ENCODE results near the gene MAS1.

Gene MAS1

DNA sequence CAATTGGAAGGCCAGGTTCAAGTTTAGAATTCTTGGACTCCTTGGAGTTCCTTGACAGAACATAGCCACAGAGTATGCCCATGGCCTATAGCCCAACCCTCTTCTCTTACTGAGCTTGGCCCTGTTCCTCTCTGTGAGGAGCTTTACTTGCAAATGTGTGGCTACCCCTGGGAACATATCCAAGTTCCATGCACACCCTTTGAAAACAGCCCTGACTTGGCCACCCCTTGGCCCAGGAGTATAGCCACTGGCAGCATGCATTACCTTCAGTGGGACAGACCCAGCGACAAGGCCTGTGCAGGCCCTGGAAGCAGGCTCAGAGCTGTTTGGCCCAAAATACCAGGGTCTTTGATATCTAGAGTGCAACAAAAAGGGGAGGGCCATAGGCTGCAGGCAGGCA lies 19.5 kb upstream of the MAS1 start:
- FAIRE-seq (no peak), DNase-seq (ENCODE audit: insufficient read length, low spot score) (no peak)
- TF ChIP-seq, protein P1, sequence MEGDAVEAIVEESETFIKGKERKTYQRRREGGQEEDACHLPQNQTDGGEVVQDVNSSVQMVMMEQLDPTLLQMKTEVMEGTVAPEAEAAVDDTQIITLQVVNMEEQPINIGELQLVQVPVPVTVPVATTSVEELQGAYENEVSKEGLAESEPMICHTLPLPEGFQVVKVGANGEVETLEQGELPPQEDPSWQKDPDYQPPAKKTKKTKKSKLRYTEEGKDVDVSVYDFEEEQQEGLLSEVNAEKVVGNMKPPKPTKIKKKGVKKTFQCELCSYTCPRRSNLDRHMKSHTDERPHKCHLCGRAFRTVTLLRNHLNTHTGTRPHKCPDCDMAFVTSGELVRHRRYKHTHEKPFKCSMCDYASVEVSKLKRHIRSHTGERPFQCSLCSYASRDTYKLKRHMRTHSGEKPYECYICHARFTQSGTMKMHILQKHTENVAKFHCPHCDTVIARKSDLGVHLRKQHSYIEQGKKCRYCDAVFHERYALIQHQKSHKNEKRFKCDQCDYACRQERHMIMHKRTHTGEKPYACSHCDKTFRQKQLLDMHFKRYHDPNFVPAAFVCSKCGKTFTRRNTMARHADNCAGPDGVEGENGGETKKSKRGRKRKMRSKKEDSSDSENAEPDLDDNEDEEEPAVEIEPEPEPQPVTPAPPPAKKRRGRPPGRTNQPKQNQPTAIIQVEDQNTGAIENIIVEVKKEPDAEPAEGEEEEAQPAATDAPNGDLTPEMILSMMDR (IDR thresholded peaks at IDR 0.05; ENCODE audit: insufficient read depth, missing control alignments), result no peak

DNA sequence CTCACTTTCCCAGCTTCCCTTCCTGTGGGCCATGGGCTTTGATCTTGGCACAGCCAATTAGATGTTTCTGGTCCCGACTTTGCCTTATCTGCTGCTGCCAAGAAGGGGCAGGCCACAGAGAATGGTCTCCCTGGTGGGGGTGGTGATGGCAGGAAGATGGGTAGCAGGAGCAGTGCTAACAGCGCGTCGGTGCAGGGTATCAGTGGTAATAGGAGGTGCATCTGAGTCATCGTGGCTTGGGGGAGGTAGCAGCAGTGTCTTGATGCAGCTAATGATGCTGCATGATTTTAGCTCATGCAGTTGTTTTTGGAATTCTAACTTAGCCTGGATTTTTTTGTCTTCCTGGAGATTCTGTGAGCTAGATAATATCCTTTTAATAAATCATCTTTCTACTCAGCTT lies 18.9 kb upstream of the MAS1 start:
- TF ChIP-seq, protein P1 (IDR thresholded peaks at IDR 0.05; ENCODE audit: insufficient read depth, missing control alignments), result no peak
- no peak for DNase-seq (ENCODE audit: insufficient read length, low spot score)
- FAIRE-seq, result no peak

DNA sequence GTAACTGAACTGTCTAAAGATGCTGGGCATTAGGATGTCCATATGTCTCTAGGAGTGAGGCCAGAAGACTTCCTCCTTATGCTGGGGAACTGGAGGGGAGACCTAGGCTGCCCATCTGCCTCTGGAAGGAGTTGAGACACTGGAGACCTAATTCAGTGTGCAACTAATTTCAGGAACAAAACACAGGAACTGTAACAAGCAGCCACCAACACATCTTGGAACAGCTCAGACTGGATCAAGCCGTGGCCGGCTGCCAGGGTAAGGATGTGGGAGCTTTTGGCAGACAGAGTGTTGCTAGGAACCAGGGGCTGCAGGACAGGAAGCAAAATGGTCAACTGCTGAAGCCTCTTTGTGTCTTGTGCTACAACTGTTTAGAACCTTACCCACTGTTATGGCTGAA lies 16.4 kb upstream of the MAS1 start:
- TF ChIP-seq, protein P1 (IDR thresholded peaks at IDR 0.05; ENCODE audit: insufficient read depth, missing control alignments), result no peak
- DNase-seq (ENCODE audit: insufficient read length, low spot score) (no peak), FAIRE-seq (no peak)

DNA sequence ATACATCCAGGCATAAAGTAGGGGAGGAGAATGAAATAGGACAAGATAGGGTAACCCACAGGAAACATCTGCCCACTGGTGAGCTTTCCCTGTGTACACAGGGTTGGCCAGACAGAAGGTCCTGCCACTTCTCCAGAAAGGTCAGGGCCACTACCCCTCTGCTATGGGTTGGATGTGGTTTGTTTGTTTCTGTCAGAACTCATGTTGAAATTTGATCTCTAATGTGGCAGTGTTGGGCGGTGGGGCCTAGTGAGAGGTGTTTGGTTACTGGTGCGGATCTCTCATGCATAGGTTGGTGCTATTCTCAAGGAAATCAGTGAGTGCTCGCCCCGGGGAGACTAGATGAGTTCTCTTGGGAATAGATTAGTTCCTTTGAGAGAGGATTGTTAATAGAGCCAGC lies 15.6 kb upstream of the MAS1 start:
- TF ChIP-seq, protein P1 (IDR thresholded peaks at IDR 0.05; ENCODE audit: insufficient read depth, missing control alignments), result no peak
- DNase-seq (ENCODE audit: insufficient read length, low spot score), result no peak
- FAIRE-seq, result no peak

DNA sequence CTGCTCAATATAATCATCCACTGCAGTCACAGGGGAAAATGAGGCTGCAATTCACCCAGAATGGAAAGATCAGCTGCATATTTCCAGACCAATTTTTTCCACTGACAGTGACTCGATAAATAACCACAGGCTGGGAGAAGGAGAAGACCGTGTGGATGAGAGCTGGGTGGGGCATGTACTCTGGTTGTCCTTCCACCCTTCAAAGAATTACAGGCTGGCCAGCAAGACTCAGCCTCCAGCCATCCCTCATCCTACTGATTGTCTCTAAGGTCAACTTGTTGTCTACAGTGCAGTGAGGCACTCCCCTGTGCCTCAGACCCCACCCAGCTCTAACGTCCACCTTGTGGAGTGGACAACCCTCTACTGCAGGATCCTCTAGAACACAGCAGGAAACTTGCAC lies 14.5 kb upstream of the MAS1 start:
- TF ChIP-seq, protein P1 (IDR thresholded peaks at IDR 0.05; ENCODE audit: insufficient read depth, missing control alignments), result no peak
- no peak for DNase-seq (ENCODE audit: insufficient read length, low spot score)
- no peak for FAIRE-seq

DNA sequence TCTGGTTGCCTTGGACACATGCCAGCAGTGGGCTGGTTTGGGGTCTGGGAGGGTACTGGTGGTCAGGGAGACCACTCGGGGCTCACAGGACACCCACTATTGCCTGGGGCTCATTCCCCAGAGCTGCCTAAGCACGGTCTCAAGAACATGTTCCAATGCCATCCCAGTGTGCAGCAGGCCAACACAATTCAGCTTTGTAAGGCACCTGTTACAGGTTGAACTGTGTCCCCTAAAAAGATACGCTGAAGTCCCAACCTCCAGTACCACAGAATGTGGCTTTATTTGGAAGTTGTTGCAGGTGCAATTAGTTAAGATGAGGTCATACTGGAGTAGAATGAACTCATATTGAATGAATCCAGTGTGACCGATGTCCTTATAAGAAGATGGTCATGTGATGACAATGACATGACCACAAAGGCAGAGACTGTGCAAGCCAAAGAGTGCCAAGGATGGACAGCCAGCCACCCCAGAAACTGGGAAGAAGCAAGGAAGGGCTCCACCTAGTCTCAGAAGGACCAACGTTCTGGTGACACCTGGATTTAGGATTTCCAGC lies 13.5 kb upstream of the MAS1 start:
- DNase-seq (ENCODE audit: insufficient read length, low spot score) (no peak), FAIRE-seq (no peak)
- TF ChIP-seq, protein P1 (IDR thresholded peaks at IDR 0.05; ENCODE audit: insufficient read depth, missing control alignments), result no peak

DNA sequence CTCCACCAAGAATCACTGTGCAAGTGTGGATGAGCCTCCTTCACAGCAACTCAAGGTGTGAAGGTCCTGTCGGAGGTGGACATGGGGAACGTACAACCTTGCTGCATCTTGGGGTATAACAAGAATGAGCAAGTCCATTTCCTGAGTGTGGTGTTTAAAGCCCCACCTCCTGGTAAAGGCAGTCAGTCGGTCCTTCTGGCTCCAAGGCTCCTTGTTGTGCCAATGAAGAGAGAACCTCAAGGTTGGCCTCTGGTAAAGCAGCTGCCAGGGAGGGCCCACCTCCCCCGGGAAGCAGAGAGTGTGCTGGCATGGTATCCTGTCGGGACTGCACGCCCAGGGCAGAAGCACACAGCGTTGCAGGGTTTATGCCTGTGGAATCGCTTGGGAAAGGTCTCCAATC lies 12.4 kb upstream of the MAS1 start:
- FAIRE-seq, result no peak
- TF ChIP-seq, protein P1 (IDR thresholded peaks at IDR 0.05; ENCODE audit: insufficient read depth, missing control alignments), result no peak
- no peak for DNase-seq (ENCODE audit: insufficient read length, low spot score)
